NCI-H345 treated with DMSO at 0.1 percent for 48 hours (cell line): ENCODE results near the gene RNU6-9.

ENCODE experiments used
- DNase-seq: peaks from one replicate; lab custom pipeline; 2025; ENCODE audit not compliant: unreplicated experiment; lab: John Stamatoyannopoulos, UW

RNU6-9 gene

GRCh38 chr19:861756-862580 lies 31.3 kb upstream of the RNU6-9 start:
- no peak for DNase-seq

- DNase-seq: no peak
Observed at GRCh38 chr19:862581-863314, 30.5 kb upstream of the RNU6-9 start.

GRCh38 chr19:863315-863620 lies 30.0 kb upstream of the RNU6-9 start:
- DNase-seq: no peak

DNA sequence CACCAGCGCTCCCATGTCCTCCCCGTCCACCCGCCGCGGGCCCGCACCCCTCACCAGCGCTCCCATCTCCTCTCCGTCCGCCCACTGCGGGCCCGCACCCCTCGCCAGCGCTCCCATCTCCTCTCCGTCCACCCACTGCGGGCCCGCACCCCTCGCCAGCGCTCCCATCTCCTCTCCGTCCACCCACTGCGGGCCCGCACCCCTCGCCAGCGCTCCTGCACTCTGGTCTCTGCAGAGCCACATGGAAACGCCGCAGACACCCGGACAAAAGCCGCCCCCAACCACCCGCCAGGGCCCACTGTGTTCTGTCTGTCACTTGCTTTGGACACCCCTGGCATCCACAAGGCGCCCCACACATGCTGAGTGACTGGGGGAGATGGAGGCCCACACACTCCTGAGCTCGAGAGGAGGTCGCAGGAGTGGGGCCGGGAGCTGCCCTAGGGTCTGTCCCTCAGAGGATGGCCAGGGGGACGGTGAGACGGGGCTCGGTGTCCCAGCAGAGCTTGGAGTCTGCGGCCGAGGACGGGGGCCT lies 26.4 kb upstream of the RNU6-9 start:
- DNase-seq: no peak

DNA sequence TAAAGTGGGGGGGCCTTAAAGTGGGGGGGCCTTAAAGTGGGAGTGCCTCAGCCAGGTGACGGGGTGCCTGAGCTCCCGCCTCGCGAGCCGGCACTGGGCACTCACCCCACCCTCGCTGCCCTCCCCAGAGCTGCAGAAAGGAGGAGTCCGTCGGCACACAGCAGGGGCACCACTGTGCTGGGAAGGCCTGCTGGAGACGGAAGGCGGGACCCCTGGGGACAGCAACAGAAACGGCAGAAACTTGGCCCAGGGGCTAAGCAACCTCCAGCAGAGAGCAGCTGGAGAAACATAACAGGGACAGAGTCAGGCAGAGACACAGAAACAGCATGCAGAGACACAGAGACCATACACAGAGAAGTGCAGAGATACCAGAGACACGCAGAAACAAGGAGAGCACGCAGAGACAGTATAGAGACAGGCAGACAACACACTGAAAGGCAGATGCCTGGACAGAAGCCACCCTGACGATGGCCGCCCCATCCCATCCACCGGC lies 25.9 kb upstream of the RNU6-9 start:
- DNase-seq: no peak

DNA sequence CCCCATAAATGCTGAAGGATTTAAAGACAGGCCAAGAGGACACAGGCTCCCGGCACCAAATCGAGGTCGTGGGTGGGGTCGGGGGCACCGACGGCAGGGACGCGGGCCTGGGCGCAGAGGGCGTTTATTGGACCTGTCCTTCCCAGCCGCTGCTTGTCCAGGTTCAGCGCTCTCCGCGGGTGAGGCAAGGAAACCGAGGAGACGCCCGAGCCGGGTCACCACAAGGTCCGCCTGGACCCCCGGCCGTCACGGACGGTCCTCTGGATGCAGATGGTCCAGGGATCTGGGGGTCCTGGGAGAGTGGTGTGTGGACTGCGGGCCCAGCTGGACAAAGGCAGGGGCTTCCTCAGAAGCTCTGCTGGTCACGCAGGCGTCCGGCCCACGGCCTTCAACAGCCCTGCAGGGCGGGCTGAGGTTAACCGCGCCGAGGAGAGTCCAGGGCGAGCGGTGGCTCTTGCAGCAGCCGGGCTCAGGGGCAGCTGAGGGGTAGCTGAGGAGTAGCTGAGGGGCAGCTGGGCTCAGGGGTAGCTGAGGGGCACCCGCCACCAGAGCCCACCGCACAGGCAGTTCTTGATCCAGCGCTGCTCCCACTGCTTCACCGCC lies 25.3 kb upstream of the RNU6-9 start:
- DNase-seq: no peak

DNA sequence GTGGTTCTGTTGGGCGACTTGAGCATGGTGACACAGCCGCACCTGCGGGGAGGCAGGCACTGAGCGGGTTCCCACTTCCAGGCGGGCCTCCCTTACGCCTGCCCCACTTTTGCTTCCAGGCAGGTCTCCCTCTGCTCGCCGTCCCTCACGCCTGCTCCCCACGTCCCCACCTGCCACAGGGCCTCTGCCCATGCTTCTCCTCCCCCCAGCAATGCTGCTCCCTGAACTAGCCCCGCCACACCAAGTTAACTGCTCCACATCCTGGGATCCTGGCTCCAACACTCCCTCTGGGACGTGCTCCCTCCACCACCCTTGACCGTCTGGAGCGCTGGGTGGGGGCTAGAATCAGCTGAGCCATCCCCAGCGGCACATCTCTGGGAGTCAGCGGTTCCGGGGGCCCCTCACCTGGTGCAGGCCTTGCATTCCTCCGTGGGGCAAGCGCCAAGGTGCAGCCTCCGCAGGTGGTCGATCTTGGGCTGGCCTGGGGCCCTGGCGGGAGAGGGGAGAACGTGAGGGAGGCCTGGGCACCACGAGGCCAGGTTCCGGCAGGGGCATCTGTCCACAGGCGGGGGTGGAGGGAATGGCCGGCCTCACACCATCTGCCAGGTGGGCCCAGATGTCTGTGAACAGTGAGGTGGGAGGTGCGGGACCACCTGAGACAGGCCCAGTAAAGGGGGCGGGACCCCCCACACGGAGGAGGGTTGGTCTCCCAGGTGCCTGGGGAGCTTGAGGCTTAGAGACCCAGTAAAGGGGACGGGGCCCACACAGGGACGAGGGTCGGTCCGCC lies 24.6 kb upstream of the RNU6-9 start:
- no peak for DNase-seq

DNA sequence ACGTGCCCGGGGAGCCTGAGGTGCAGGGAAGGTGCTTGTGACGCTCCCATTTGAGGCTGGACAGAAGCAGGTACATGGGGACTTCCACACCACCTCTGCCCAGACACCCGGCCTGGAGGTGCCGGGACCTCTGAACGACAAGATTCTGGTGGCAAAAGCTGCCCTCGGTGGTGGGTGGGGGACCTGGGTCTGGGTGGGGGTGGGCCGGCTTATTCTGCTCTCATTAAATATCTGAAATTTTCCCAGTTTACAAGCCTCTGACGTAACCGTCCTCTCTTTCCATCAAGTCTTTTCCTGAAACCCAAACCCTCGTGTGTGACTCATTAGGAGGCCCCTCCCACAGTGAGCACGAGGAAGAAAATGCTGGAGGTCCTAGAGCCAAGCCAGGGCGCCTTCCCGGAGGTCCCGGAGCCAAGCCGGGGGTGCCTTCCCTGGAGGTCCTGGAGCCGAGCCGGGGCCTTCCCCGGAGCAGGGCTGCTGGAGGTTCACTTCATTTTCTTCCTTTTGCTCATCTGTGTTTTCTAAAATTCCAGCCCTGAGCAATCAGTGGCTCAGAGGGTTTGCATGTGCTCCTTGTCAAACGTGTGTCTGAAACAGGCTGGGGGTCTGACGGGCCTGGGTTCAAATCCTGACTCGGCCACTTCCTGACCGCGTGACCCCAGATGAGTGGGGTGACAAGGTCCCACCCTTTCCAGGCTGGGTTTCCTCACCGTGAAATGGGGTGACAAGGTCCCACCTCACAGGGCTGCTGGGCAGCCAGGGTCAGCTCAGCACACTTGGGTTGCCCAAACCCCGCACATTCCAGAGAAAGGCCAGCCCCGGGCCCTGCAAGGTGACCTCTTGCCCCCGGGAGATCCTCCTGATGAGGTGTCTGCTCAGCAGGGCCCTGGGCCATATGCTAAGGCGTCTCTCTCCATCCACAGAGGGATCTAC lies 23.8 kb upstream of the RNU6-9 start:
- DNase-seq: no peak

GRCh38 chr19:870314-870713 lies 23.0 kb upstream of the RNU6-9 start:
- no peak for DNase-seq

GRCh38 chr19:870963-871401 lies 22.3 kb upstream of the RNU6-9 start:
- peak; percentile 22 for DNase-seq

- DNase-seq: no peak
Observed at GRCh38 chr19:871446-872265, 21.6 kb upstream of the RNU6-9 start.

DNA sequence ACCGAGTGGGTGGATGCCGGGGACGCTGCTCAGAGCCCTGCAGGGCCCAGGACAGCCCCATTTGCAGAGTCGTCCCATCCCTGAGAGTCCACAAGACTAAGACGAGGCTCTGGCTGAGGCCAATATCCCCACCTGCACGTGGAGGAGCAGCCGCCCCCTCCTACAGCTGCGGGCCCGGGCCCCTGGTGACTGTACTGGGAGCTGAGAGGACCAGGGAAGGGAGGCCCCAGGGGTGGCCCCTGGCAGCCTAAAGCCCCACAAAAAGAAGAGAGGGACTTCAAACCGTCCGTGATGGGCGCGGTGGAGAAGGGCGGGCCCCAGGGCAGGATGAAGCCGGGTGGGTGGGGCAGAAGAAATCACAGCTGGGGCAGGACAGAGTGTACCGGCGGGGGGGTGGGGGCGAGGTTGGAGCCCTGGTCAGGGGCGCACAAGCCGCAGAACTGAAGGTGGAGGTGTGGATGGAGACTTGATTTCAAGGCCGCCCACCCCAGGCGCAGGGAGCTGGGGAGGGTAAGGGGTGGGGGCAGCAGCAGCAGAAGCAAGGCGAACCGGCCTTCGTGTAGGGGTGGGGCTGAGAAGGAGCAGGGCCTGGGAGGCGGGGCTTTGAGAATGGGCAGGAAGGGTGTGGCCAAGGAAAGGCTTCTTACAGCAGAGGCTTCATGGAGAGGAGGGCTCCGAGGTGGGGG lies 20.9 kb upstream of the RNU6-9 start:
- DNase-seq: no peak

DNA sequence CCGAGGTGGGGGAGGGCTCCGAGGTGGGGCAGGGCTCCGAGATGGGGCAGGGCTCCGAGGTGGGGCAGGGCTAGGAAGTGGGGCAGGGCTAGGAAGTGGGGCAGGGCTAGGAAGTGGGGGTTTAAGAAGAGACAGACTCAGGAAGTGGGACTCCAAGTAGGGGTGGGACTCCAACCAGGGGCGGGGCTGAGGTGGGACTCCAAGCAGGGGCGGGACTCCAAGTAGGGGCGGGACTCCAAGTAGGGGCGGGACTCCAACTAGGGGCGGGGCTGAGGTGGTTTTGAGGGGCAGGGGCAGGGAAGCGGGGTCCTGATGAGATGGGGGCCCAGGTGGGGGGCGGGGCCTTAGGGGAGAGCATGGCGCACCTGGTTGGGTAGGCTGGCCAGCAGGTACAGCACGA lies 20.2 kb upstream of the RNU6-9 start:
- DNase-seq: no peak

- DNase-seq: no peak
Observed at GRCh38 chr19:873561-874041, 19.7 kb upstream of the RNU6-9 start.

- DNase-seq: no peak
Observed at GRCh38 chr19:875265-875879, 17.9 kb upstream of the RNU6-9 start.

DNA sequence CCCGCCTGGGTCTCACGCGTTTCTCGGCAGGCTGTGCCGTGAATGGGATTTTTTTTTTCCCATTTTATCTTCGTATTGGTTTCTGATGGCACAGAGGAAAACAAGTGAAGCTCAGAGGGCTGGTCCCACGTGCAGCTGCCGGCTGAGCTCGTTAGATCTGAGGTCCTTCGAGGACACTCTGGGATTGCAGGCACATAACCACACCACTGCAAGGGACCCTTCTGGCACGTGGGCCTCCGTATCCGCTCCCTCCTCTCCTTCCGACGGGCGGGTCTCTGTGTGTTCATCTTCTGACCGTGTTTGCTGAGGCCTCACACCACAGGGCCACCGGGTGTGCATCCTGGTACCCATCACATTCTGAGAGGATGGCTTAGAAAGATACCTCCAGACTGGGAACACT lies 17.2 kb upstream of the RNU6-9 start:
- DNase-seq: no peak

DNA sequence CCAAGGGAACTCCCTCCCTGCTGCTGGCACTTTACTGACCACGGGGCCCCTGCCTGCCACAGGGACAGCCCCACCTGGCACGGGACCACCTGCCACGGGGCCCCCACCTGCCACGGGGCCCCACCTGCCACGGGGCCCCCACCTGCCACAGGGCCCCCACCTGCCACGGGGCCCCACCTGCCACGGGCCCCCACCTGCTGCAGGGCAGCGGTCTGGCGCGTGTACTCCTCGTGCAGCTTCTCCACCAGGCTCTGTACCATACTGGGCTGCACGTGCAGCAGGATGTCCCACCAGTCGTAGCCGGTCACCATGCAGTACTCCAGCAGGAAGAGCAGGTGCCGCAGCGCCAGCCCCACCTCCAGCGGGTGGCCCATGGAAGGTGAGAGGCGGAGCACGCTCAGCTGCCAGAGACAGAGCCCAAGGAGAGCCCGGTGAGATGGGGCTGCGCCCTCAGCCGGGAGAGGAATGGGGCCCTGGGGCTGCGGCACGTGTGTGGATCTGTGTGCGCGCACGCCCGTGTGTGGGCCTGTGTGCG lies 16.4 kb upstream of the RNU6-9 start:
- no peak for DNase-seq
